ENCODE results near the gene ARL8A.

The ARL8A gene

DNA sequence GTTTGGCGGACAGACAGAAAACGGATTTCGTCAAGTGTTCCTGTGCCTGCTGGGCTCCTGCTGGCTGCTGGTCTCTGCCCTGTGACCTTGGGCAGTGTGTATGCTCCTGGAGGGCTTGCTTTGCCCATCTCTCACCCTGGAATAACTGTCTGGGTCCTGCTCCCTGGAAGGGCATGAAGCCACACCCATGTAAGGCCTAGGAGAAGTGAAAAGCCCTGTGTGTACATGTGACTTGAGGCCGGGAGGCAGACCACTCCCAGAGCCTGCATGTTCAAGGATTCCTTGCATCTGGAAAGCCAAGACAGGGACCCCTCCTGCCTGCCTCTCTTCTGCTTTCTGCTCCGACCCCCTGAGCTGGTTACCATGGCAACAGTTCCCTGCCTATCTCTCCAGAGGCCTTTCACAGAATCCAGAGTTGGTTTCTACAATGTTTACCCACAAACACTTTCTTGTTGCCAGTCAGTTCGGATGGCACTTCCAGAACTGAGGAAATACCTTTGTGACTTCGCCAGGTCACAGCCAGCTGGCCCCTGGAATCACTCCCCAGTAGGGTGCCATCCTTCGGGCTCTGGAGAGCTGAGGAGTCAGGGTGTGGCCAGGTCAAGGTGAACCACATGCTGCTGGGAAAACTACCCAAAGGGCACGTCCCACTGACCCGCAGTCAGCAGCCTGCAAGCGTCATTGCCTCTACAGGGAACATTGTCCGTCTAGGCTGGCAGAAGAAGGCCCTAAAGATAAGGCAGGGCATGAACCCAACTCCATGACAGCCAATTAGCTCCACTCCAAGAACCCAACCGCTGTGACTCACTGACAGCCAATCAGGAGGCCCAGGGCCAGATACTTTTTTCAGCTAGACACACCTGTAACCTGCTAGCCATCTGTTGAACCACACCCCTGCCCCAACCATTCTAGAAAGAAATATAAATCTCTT is 36.5 kb downstream of the ARL8A start:
- DNase-seq = no peak

- no peak for DNase-seq
Observed at GRCh38 chr1:202107321-202107761, 37.2 kb downstream of the ARL8A start.

GRCh38 chr1:202106340-202107254 is 37.9 kb downstream of the ARL8A start:
- no peak for DNase-seq

GRCh38 chr1:202105571-202106339 is 38.8 kb downstream of the ARL8A start:
- no peak for DNase-seq

GRCh38 chr1:202104073-202104472 is 40.5 kb downstream of the ARL8A start:
- DNase-seq = no peak

GRCh38 chr1:202101184-202101583 is 43.4 kb downstream of the ARL8A start:
- DNase-seq = no peak

DNA sequence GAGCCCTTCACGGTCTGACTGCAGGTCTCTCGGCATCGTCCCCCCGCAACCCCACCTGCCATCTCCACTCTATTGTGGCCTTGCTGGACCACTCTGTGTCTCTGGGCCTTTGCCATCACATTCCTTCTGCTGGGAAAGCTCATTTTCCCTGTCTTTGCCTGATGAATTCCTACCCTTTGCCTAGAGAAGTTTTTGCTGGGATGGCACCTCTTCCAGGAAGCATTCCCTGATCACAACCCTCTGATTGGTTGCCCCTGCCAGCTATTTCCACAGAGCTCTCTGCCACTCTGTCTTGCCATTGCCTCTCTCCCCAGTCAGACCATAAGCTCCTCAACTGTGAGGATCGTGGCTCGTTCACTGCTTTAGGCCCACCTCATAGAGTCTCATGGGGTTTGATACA is 50.7 kb downstream of the ARL8A start:
- DNase-seq = no peak

DNA sequence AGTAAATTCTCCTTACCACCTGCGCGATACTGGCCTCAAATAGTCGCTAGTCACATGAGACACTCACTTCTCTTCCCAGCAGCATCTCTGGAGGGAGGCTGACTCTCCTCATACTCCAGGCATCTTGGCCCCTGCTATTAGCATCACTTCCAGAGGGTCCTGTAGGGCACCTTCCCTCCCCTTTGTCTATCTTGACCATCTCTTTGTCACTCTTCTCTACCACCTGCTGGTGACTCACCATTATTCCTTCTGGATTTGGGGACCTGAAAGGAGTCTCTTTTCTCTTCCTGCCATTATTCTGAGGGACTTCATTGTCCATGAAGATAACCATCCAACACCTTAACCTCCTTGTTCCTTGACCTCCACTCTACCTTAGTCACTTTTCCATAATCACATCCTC is 53.5 kb downstream of the ARL8A start:
- DNase-seq = no peak

DNA sequence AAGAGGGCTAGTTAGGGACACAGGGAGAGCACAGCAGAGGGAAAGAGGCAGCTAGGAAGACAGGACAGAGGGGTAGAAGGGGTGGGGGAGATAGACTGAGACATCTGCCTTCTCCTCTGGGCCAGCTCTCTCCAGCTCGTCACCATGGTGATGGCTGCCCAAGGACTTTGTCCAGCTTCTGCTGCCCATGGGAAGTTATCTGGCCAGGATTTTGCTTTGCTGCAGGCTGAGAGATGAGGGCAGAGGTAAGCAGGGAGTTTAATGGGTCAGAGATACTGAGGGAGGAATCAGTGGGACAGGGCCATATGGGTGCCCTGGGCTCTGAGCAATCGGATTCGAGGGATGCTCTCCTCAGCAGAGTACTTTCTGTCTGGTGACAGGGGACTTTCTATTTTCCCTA is 56.3 kb downstream of the ARL8A start:
- DNase-seq = no peak

GRCh38 chr1:202086579-202087350 is 57.8 kb downstream of the ARL8A start:
- no peak for DNase-seq

DNA sequence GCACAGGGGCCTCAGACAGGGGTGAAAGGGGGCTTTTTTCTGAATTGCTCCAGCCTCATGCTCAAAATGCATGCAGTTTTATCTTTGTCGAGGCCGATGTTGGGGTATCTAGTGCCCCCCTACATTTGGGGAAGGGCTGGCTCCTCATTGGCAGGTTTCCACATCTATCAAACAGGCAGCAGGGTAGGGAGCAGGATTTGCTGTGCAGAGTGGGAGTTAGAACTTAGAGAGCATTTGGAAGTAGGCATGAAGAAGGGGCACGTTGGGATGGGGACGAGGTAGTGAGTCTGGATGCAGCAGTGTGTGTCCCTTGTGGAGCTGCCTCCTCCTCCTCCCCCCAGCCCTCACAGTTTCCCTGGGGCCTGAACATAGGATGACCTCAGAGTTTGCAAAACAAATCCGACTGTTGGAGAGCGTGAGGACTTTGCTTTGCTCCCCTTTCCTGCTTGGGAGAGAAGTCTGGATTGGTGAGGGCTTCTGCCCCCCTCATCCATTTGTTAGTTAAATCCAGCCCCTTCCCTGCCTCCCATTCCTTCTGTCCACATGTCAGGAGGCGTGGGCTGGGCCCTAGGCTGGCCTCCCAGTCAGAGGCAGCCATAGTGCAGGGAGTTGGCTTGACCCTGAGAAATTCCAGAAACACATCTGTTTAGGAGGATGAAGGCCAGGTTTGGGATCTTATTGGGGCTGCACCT is 58.7 kb downstream of the ARL8A start:
- DNase-seq = no peak

GRCh38 chr1:202084791-202085681 is 59.5 kb downstream of the ARL8A start:
- DNase-seq = no peak

All from activated naive CD4-positive, alpha-beta T cell (primary cell).